Measurements from ENCODE around the gene GNAL. TPM values are rescaled to one million over a fixed set of nuclear protein-coding genes. Genes with fewer than 3 reads are reported as not detected.

Gene GNAL
- total RNA-seq, 2 donors from 2014 or later = 4.2 to 14.3 TPM

GRCh38 chr18:11785444-11786055 is 96.5 kb downstream of the GNAL start:
- H3K4me3 ChIP-seq = no peak overlapping the region
- 25% methylated on average over 9 of the region's 9 CpGs for WGBS
- no peaks in the 10 kb centered on the region for H3K9me3 ChIP-seq
- H3K4me1 ChIP-seq (replicated peaks) = no peaks in the 10 kb centered on the region
- no peak overlapping the region for H3K27ac ChIP-seq
- H3K27me3 ChIP-seq (replicated peaks; ENCODE audit: insufficient read depth) = no peaks in the 10 kb centered on the region
- no peak for DNase-seq (ENCODE audit: low spot score)
- TF ChIP-seq POLR2A (IDR thresholded peaks at IDR 0.05) = no peak
- TF ChIP-seq CTCF (IDR thresholded peaks at IDR 0.05) = no peak
- TF ChIP-seq POLR2AphosphoS5 (IDR thresholded peaks at IDR 0.05) = no peak
- no peaks in the 10 kb centered on the region for H3K36me3 ChIP-seq
- intact Hi-C loops (cut with DNase I) = no loop called here

DNA sequence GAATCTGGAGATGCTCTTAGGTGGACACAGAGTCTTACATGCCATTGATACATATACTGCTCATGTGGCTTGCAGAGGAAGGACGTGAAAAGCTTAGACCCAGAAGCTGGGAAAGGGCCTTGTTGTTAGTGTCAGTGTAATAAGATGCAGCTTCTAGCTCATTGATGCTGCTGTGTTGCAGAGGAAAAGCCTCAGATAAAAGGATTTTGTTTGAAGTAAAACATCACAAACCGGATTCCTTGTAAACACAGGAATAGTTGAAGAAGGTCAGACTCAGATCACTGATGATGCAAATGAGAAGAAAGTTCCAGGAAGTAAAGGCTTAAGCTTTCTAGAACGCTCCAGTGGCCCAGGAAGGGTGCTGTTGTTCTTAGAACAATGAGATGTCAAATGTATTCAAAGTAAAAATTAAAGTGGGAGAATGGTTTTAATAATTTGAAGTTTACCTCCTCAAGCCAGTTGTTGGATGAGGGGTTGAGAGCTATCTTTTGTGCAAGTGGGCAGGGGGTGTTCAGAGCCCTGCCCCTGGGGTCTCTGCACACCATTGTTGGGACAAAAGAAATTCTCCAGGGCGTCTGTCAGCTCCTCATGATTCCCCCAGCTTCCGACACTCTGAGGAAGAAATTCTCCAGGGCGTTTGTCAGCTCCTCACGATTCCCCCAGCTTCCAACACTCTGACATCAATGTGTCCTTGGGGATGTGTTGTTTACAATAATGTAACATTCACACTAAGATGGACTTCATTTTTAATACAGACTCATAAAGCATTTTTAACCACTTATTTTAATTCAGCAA is 100.8 kb downstream of the GNAL start:
- TF ChIP-seq POLR2A (IDR thresholded peaks at IDR 0.05) = no peak
- TF ChIP-seq POLR2AphosphoS5 (IDR thresholded peaks at IDR 0.05) = no peak
- no peak for TF ChIP-seq CTCF (IDR thresholded peaks at IDR 0.05)
- DNase-seq (ENCODE audit: low spot score) = no peak
- no peaks in the 10 kb centered on the region for H3K27me3 ChIP-seq (replicated peaks; ENCODE audit: insufficient read depth)
- H3K36me3 ChIP-seq = no peaks in the 10 kb centered on the region
- no peak overlapping the region for H3K4me3 ChIP-seq
- 43% methylated on average over 7 of the region's 7 CpGs for WGBS
- H3K27ac ChIP-seq = no peak overlapping the region
- no peaks in the 10 kb centered on the region for H3K4me1 ChIP-seq (replicated peaks)
- intact Hi-C loops (cut with DNase I) = no loop called here
- no peaks in the 10 kb centered on the region for H3K9me3 ChIP-seq

- WGBS = 75% methylated on average over 3 of the region's 3 CpGs
- TF ChIP-seq CTCF (IDR thresholded peaks at IDR 0.05) (no peak), POLR2A (IDR thresholded peaks at IDR 0.05) (no peak), POLR2AphosphoS5 (IDR thresholded peaks at IDR 0.05) (no peak)
- no peaks in the 10 kb centered on the region for H3K9me3 ChIP-seq
- DNase-seq (ENCODE audit: low spot score) = no peak
- no peaks in the 10 kb centered on the region for H3K4me1 ChIP-seq (replicated peaks)
- intact Hi-C loops (cut with DNase I) = no loop called here
- no peaks in the 10 kb centered on the region for H3K36me3 ChIP-seq
- H3K4me3 ChIP-seq = no peak overlapping the region
- no peaks in the 10 kb centered on the region for H3K27me3 ChIP-seq (replicated peaks; ENCODE audit: insufficient read depth)
- H3K27ac ChIP-seq = no peak overlapping the region
Observed at GRCh38 chr18:11791131-11791530, 102.1 kb downstream of the GNAL start.

- Histone ChIP-seq H3K36me3 (no peaks in the 10 kb centered on the region), H3K27me3 (replicated peaks; ENCODE audit: insufficient read depth) (no peaks in the 10 kb centered on the region), H3K27ac (no peak overlapping the region), H3K4me3 (no peak overlapping the region), H3K4me1 (replicated peaks) (no peaks in the 10 kb centered on the region), H3K9me3 (no peaks in the 10 kb centered on the region)
- DNase-seq (ENCODE audit: low spot score) = no peak
- no peak for TF ChIP-seq CTCF (IDR thresholded peaks at IDR 0.05)
- TF ChIP-seq POLR2AphosphoS5 (IDR thresholded peaks at IDR 0.05) = no peak
- no peak for TF ChIP-seq POLR2A (IDR thresholded peaks at IDR 0.05)
- intact Hi-C loops (cut with DNase I) = no loop called here
Observed at GRCh38 chr18:11792632-11793031, 103.6 kb downstream of the GNAL start.

DNA sequence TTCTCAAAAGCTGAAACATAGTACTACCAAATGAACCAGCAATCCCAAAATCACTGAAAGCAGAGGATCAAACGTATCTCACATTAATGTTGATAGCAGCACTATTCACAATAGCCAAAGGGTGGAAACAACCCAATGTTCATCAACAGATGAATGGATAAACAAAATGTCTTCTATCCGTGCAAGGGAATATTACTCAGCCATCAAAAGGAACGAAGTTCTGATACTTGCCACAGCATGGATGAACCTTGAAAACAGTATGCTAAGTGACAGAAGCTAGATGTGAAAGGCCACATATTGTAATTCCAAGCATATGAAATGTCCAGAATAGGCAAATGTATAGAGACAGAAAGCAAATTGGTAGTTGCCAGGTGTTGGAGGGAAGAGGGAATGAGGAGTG is 105.1 kb downstream of the GNAL start:
- no peaks in the 10 kb centered on the region for H3K9me3 ChIP-seq
- H3K27ac ChIP-seq = no peak overlapping the region
- no peaks in the 10 kb centered on the region for H3K4me1 ChIP-seq (replicated peaks)
- no peak for TF ChIP-seq POLR2A (IDR thresholded peaks at IDR 0.05)
- TF ChIP-seq CTCF (IDR thresholded peaks at IDR 0.05) = no peak
- TF ChIP-seq POLR2AphosphoS5 (IDR thresholded peaks at IDR 0.05) = no peak
- no peaks in the 10 kb centered on the region for H3K27me3 ChIP-seq (replicated peaks; ENCODE audit: insufficient read depth)
- no peak overlapping the region for H3K4me3 ChIP-seq
- H3K36me3 ChIP-seq = no peaks in the 10 kb centered on the region
- WGBS = 93% methylated on average over 3 of the region's 3 CpGs
- DNase-seq (ENCODE audit: low spot score) = no peak
- intact Hi-C loops (cut with DNase I) = no loop called here
